Measurements from ENCODE around the gene FZD10.

FZD10 gene

GRCh38 chr12:130120012-130120805, 42.1 kb upstream of the FZD10 start:
- H2AFZ ChIP-seq (ENCODE audit: low read length) = no peak overlapping the region
- H3F3A ChIP-seq (ENCODE audit: insufficient read depth, low read length) = no peaks in the 10 kb centered on the region
- no peaks in the 10 kb centered on the region for H3K36me3 ChIP-seq (ENCODE audit: insufficient read depth, low read length)
- H4K20me1 ChIP-seq (ENCODE audit: insufficient read depth, low read length) = no peaks in the 10 kb centered on the region
- H3K9me3 ChIP-seq (ENCODE audit: low read length) = no peaks in the 10 kb centered on the region
- H3K79me2 ChIP-seq (ENCODE audit: insufficient read depth, low read length) = no peaks in the 10 kb centered on the region
- no peak overlapping the region for H3K9ac ChIP-seq (ENCODE audit: low read length)
- TF ChIP-seq EZH2 (IDR thresholded peaks at IDR 0.05; ENCODE audit: borderline replicate concordance, low read length) = no peak
- TF ChIP-seq, protein P1, sequence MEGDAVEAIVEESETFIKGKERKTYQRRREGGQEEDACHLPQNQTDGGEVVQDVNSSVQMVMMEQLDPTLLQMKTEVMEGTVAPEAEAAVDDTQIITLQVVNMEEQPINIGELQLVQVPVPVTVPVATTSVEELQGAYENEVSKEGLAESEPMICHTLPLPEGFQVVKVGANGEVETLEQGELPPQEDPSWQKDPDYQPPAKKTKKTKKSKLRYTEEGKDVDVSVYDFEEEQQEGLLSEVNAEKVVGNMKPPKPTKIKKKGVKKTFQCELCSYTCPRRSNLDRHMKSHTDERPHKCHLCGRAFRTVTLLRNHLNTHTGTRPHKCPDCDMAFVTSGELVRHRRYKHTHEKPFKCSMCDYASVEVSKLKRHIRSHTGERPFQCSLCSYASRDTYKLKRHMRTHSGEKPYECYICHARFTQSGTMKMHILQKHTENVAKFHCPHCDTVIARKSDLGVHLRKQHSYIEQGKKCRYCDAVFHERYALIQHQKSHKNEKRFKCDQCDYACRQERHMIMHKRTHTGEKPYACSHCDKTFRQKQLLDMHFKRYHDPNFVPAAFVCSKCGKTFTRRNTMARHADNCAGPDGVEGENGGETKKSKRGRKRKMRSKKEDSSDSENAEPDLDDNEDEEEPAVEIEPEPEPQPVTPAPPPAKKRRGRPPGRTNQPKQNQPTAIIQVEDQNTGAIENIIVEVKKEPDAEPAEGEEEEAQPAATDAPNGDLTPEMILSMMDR (IDR thresholded peaks at IDR 0.05; ENCODE audit: low read length) = no peak
- peaks cover 5% of the 10 kb centered on the region; the same call in 1 of the 2 replicates for H3K27me3 ChIP-seq (ENCODE audit: insufficient read depth, low read length)
- no peak overlapping the region for H3K4me2 ChIP-seq (ENCODE audit: low read length)
- no peak overlapping the region for H3K4me3 ChIP-seq (ENCODE audit: low read depth, low read length, poor library complexity, severe bottlenecking)
- no peaks in the 10 kb centered on the region for H3K9me2 ChIP-seq (ENCODE audit: low read depth, low read length)
- no peak overlapping the region for H3K27ac ChIP-seq (ENCODE audit: low read depth, low read length, poor library complexity, severe bottlenecking)
- no peaks in the 10 kb centered on the region for H3K4me1 ChIP-seq (ENCODE audit: insufficient read depth, low read length, severe bottlenecking)

DNA sequence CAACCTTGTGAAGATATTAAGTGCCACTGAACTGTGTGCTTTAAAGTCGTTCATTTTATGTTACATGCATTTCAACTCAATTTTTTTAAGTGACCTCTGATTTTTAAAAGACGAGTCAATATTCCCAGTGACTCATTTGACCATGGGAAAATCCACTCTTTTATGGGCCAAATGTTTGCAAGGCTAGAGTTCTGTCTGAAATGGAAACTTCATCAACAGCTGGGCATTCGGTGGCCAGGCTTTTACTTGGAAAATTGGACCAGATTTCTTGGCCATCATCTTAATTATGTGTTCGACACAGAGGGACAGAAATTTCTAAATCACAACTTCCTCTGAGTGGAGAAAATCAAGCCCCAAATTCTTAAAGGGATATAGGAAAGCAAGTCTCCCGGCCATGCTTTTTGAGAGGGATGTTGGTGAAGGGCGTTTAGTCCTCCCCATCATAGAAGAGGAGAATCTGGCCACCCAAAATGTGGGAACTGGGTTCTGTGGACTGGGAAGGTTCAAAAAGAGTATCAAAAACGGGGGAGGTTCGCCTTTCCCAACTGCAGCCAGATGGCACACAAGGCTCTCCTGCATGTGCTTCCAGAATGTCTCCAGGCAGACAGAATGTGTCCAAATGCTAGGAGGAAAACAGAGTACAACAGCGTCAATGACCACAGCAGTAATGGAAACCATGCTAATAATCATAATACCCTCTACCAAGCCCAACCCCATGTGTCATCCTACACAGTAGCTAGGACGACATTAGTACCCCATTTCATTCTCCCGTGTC, 40.9 kb upstream of the FZD10 start:
- Histone ChIP-seq H3K4me1 (ENCODE audit: insufficient read depth, low read length, severe bottlenecking) (no peaks in the 10 kb centered on the region), H3K27me3 (ENCODE audit: insufficient read depth, low read length) (no peaks in the 10 kb centered on the region; the same call in 1 of the 2 replicates), H3F3A (ENCODE audit: insufficient read depth, low read length) (no peaks in the 10 kb centered on the region), H4K20me1 (ENCODE audit: insufficient read depth, low read length) (no peaks in the 10 kb centered on the region), H3K9ac (ENCODE audit: low read length) (no peak overlapping the region), H2AFZ (ENCODE audit: low read length) (no peak overlapping the region), H3K79me2 (ENCODE audit: insufficient read depth, low read length) (no peaks in the 10 kb centered on the region), H3K9me2 (ENCODE audit: low read depth, low read length) (no peaks in the 10 kb centered on the region), H3K36me3 (ENCODE audit: insufficient read depth, low read length) (no peaks in the 10 kb centered on the region), H3K4me2 (ENCODE audit: low read length) (no peak overlapping the region), H3K27ac (ENCODE audit: low read depth, low read length, poor library complexity, severe bottlenecking) (no peak overlapping the region), H3K4me3 (ENCODE audit: low read depth, low read length, poor library complexity, severe bottlenecking) (no peak overlapping the region), H3K9me3 (ENCODE audit: low read length) (no peaks in the 10 kb centered on the region)
- TF ChIP-seq, protein P1 (IDR thresholded peaks at IDR 0.05; ENCODE audit: low read length) = no peak
- TF ChIP-seq EZH2 (IDR thresholded peaks at IDR 0.05; ENCODE audit: borderline replicate concordance, low read length) = no peak

GRCh38 chr12:130122356-130122755, 39.9 kb upstream of the FZD10 start:
- no peak overlapping the region for H2AFZ ChIP-seq (ENCODE audit: low read length)
- no peaks in the 10 kb centered on the region for H3K9me3 ChIP-seq (ENCODE audit: low read length)
- TF ChIP-seq, protein P1 (IDR thresholded peaks at IDR 0.05; ENCODE audit: low read length) = no peak
- TF ChIP-seq EZH2 (IDR thresholded peaks at IDR 0.05; ENCODE audit: borderline replicate concordance, low read length) = no peak
- no peaks in the 10 kb centered on the region for H4K20me1 ChIP-seq (ENCODE audit: insufficient read depth, low read length)
- no peaks in the 10 kb centered on the region for H3K9me2 ChIP-seq (ENCODE audit: low read depth, low read length)
- H3K79me2 ChIP-seq (ENCODE audit: insufficient read depth, low read length) = no peaks in the 10 kb centered on the region
- H3K27me3 ChIP-seq (ENCODE audit: insufficient read depth, low read length) = no peaks in the 10 kb centered on the region; the same call in 1 of the 2 replicates
- H3K4me3 ChIP-seq (ENCODE audit: low read depth, low read length, poor library complexity, severe bottlenecking) = no peak overlapping the region
- H3K4me1 ChIP-seq (ENCODE audit: insufficient read depth, low read length, severe bottlenecking) = no peaks in the 10 kb centered on the region
- no peaks in the 10 kb centered on the region for H3K36me3 ChIP-seq (ENCODE audit: insufficient read depth, low read length)
- no peak overlapping the region for H3K27ac ChIP-seq (ENCODE audit: low read depth, low read length, poor library complexity, severe bottlenecking)
- H3K4me2 ChIP-seq (ENCODE audit: low read length) = no peak overlapping the region
- no peak overlapping the region for H3K9ac ChIP-seq (ENCODE audit: low read length)
- H3F3A ChIP-seq (ENCODE audit: insufficient read depth, low read length) = no peaks in the 10 kb centered on the region

All from OCI-LY1 (cell line).